Midbrain (tissue), 1 donor: ENCODE data around the gene ARHGEF12.
"Not testable (repeated sequence)": the region's sequence is repeated elsewhere in the genome, so short reads cannot be mapped to it uniquely, and the experiment has no call there.

Source experiments
- DNase-seq: peaks from one replicate; lab custom pipeline; 2025; lab: John Stamatoyannopoulos, UW

The ARHGEF12 gene

GRCh38 chr11:120494595-120494994 is 158.4 kb downstream of the ARHGEF12 start:
- DNase-seq = no peak

- no peak for DNase-seq
Observed at GRCh38 chr11:120499088-120499487, 162.9 kb downstream of the ARHGEF12 start.

- DNase-seq = no peak
Observed at GRCh38 chr11:120499859-120500258, 163.6 kb downstream of the ARHGEF12 start.

GRCh38 chr11:120500414-120501071 is 164.3 kb downstream of the ARHGEF12 start:
- no peak for DNase-seq

- no peak for DNase-seq
Observed at GRCh38 chr11:120501440-120501839, 165.2 kb downstream of the ARHGEF12 start.

GRCh38 chr11:120501976-120502755 is 166.0 kb downstream of the ARHGEF12 start:
- DNase-seq = no peak

GRCh38 chr11:120503529-120503928 is 167.3 kb downstream of the ARHGEF12 start:
- not testable (repeated sequence) for DNase-seq

- no peak for DNase-seq
Observed at GRCh38 chr11:120505801-120506425, 169.7 kb downstream of the ARHGEF12 start.

- DNase-seq = no peak
Observed at GRCh38 chr11:120509346-120510053, 173.3 kb downstream of the ARHGEF12 start.

- DNase-seq = no peak
Observed at GRCh38 chr11:120510406-120511115, 174.3 kb downstream of the ARHGEF12 start.

- DNase-seq = peak; percentile 88
Observed at GRCh38 chr11:120511116-120511819, 175.1 kb downstream of the ARHGEF12 start, which contains the start of gene GRIK4. GRIK4 (plus strand) TSS chr11:120511748; CDS start chr11:120660319, 148,571 bp downstream.

GRCh38 chr11:120511820-120512738 is 175.9 kb downstream of the ARHGEF12 start:
- no peak for DNase-seq

GRCh38 chr11:120512739-120513435 is 176.7 kb downstream of the ARHGEF12 start:
- DNase-seq = no peak

GRCh38 chr11:120513436-120514315 is 177.5 kb downstream of the ARHGEF12 start:
- DNase-seq = no peak

- DNase-seq = no peak
Observed at GRCh38 chr11:120514541-120515121, 178.4 kb downstream of the ARHGEF12 start.

GRCh38 chr11:120515186-120515723 is 179.0 kb downstream of the ARHGEF12 start:
- no peak for DNase-seq
